Smooth muscle cell (in vitro differentiated cells): ENCODE measurements around the gene ARHGEF17. TPM values are rescaled to one million over a fixed set of nuclear protein-coding genes. Genes with fewer than 3 reads are reported as not detected.

Experiments
- DNase-seq: peaks from one replicate; lab custom pipeline; 2025; ENCODE audit not compliant: unreplicated experiment; lab: John Stamatoyannopoulos, UW
- H2AFZ ChIP-seq: fragments of 200-600 bp; sonication (generic); 2 replicates; pipeline ENCODE4 v1.6.0; 2016; ENCODE audit warnings: antibody characterized with exemption, low read depth, mild to moderate bottlenecking
- H3F3A ChIP-seq: fragments of 200-600 bp; sonication (generic); 2 replicates; pipeline ENCODE4 v1.6.0; 2017; ENCODE audit warnings: antibody characterized with exemption, low read depth
- H3K27ac ChIP-seq: fragments of 200-600 bp; sonication (generic); 2 replicates; pipeline ENCODE4 v1.5.1; 2016; ENCODE audit warnings: low read depth, mild to moderate bottlenecking
- H3K27me3 ChIP-seq: fragments of 200-600 bp; sonication (generic); 2 replicates; pipeline ENCODE4 v1.6.1; 2016; ENCODE audit warnings: low read depth, mild to moderate bottlenecking
- H3K36me3 ChIP-seq: fragments of 200-600 bp; sonication (generic); 2 replicates; pipeline ENCODE4 v1.5.1; 2016; ENCODE audit warnings: low read depth
- H3K4me1 ChIP-seq: fragments of 200-600 bp; sonication (generic); 2 replicates; pipeline ENCODE4 v1.5.1; 2016; ENCODE audit warnings: low read depth
- H3K4me2 ChIP-seq: fragments of 200-600 bp; sonication (generic); 2 replicates; pipeline ENCODE4 v1.6.0; 2016; ENCODE audit warnings: mild to moderate bottlenecking
- H3K4me3 ChIP-seq: fragments of 200-600 bp; sonication (generic); 2 replicates; pipeline ENCODE4 v1.5.1; 2016; ENCODE audit warnings: mild to moderate bottlenecking
- H3K79me2 ChIP-seq: fragments of 200-600 bp; sonication (generic); 2 replicates; pipeline ENCODE4 v1.6.0; 2016; ENCODE audit warnings: low read depth, mild to moderate bottlenecking
- H3K9ac ChIP-seq: fragments of 200-600 bp; sonication (generic); 2 replicates; pipeline ENCODE4 v1.6.0; 2016; ENCODE audit warnings: low read depth
- H3K9me3 ChIP-seq: fragments of 200-600 bp; sonication (generic); replicated peaks from 2 replicates; pipeline ENCODE4 v1.5.1; 2016; ENCODE audit warnings: low read depth
- H4K20me1 ChIP-seq: fragments of 200-600 bp; sonication (generic); 2 replicates; pipeline ENCODE4 v1.6.0; 2016; ENCODE audit warnings: low read depth
- WGBS: methylation state at CpG from one replicate; pipeline ENCODE4 v1.1.7; 2016; ENCODE audit warnings: low lambda C conversion rate; 5-methylcytosine and 5-hydroxymethylcytosine counted together
- polyA plus RNA-seq: library from polyadenylated mRNA; unstranded; fragments of >200 nt; fragmentation: Nextera tagmentation; extraction: Ambion mirVana; gene quantifications from 2 replicates; pipeline ENCODE4 v1.2.1, GENCODE V29; 2016
- total RNA-seq: library from RNA; depleted of rRNA; stranded (reverse); fragments of >200 nt; gene quantifications from 2 replicates; pipeline ENCODE4 v1.2.3, GENCODE V29; 2014
- TF ChIP-seq, protein P1 (sequence below): fragments of 200-600 bp; sonication (generic); IDR thresholded peaks from 2 replicates; pipeline ENCODE4 v1.5.1; 2017; ENCODE audit warnings: borderline replicate concordance, mild to moderate bottlenecking, antibody characterized with exemption; ENCODE audit not compliant: insufficient read depth, poor library complexity, severe bottlenecking

The ARHGEF17 gene, protein sequence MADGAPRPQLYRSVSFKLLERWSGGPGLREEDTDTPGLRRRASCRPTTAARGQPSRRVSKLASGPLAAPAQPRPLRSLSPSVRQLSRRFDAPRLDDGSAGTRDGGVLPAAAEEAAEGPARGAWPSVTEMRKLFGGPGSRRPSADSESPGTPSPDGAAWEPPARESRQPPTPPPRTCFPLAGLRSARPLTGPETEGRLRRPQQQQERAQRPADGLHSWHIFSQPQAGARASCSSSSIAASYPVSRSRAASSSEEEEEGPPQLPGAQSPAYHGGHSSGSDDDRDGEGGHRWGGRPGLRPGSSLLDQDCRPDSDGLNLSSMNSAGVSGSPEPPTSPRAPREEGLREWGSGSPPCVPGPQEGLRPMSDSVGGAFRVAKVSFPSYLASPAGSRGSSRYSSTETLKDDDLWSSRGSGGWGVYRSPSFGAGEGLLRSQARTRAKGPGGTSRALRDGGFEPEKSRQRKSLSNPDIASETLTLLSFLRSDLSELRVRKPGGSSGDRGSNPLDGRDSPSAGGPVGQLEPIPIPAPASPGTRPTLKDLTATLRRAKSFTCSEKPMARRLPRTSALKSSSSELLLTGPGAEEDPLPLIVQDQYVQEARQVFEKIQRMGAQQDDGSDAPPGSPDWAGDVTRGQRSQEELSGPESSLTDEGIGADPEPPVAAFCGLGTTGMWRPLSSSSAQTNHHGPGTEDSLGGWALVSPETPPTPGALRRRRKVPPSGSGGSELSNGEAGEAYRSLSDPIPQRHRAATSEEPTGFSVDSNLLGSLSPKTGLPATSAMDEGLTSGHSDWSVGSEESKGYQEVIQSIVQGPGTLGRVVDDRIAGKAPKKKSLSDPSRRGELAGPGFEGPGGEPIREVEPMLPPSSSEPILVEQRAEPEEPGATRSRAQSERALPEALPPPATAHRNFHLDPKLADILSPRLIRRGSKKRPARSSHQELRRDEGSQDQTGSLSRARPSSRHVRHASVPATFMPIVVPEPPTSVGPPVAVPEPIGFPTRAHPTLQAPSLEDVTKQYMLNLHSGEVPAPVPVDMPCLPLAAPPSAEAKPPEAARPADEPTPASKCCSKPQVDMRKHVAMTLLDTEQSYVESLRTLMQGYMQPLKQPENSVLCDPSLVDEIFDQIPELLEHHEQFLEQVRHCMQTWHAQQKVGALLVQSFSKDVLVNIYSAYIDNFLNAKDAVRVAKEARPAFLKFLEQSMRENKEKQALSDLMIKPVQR (N-terminal part only)
- total RNA-seq (18.0 and 18.5 TPM in 2 replicates), polyA plus RNA-seq (27.4 and 27.8 TPM in 2 replicates)

DNA sequence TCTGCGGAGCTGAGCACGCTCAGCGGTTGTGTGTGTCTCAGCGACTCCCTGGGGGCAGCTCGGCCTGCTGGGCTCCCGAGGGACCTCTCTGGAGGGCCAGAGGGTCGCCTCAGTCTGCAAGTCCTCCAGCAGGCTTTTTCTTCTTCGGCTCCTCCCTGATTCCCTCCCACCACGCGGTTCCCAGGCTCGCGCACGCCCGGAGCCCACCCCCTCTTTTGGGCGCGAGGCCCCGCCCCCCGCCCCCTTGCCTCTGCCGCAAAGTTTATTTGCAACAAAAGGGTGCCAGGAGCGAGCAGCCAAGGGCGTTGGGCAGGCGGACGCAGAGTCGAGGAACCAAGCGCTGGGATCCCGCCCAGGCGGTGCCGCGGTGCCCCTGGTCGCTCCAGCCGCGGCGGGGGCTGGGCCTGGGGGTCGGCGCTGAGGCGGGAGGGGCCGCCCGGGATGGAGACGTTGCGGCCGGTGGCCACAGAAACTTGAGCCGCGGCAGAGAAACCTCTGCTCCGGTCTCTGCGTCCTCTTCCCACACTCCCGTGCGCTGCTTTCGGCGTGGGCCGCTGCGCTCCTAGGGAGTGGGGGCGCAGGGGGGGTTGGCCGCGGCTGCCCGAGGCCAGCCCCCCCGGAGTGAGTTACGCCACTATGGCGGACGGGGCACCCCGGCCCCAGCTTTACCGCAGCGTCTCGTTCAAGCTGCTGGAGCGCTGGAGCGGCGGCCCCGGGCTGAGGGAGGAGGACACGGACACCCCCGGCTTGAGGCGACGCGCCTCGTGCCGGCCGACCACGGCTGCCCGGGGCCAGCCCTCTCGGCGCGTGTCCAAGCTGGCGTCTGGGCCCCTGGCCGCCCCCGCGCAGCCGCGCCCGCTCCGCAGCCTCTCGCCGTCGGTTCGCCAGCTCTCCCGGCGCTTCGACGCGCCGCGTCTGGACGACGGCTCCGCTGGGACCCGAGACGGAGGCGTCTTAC is at the start of gene ARHGEF17:
ARHGEF17 (plus strand) TSS at position 274 of the 958 bp plus-strand sequence; CDS start at position 637, 363 bp downstream.
- DNase-seq = peak; percentile 88
- TF ChIP-seq, protein P1, sequence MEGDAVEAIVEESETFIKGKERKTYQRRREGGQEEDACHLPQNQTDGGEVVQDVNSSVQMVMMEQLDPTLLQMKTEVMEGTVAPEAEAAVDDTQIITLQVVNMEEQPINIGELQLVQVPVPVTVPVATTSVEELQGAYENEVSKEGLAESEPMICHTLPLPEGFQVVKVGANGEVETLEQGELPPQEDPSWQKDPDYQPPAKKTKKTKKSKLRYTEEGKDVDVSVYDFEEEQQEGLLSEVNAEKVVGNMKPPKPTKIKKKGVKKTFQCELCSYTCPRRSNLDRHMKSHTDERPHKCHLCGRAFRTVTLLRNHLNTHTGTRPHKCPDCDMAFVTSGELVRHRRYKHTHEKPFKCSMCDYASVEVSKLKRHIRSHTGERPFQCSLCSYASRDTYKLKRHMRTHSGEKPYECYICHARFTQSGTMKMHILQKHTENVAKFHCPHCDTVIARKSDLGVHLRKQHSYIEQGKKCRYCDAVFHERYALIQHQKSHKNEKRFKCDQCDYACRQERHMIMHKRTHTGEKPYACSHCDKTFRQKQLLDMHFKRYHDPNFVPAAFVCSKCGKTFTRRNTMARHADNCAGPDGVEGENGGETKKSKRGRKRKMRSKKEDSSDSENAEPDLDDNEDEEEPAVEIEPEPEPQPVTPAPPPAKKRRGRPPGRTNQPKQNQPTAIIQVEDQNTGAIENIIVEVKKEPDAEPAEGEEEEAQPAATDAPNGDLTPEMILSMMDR = no peak
- Histone ChIP-seq H3K4me2 (peak within 1 kb of the TSS; percentile 99), H3K79me2 (peaks cover 41% of the 10 kb centered on the region), H3K9ac (peak within 1 kb of the TSS; percentile 99), H3F3A (no peaks in the 10 kb centered on the region), H3K4me1 (peaks cover 50% of the 10 kb centered on the region), H3K4me3 (peak within 1 kb of the TSS; percentile 84), H2AFZ (peak within 1 kb of the TSS; percentile 76), H3K27me3 (no peaks in the 10 kb centered on the region), H3K9me3 (no peaks in the 10 kb centered on the region), H3K27ac (peak within 1 kb of the TSS; percentile 99), H3K36me3 (no peaks in the 10 kb centered on the region), H4K20me1 (peaks cover 40% of the 10 kb centered on the region)
- WGBS = 0% methylated on average over 71 of the region's 105 CpGs

DNA sequence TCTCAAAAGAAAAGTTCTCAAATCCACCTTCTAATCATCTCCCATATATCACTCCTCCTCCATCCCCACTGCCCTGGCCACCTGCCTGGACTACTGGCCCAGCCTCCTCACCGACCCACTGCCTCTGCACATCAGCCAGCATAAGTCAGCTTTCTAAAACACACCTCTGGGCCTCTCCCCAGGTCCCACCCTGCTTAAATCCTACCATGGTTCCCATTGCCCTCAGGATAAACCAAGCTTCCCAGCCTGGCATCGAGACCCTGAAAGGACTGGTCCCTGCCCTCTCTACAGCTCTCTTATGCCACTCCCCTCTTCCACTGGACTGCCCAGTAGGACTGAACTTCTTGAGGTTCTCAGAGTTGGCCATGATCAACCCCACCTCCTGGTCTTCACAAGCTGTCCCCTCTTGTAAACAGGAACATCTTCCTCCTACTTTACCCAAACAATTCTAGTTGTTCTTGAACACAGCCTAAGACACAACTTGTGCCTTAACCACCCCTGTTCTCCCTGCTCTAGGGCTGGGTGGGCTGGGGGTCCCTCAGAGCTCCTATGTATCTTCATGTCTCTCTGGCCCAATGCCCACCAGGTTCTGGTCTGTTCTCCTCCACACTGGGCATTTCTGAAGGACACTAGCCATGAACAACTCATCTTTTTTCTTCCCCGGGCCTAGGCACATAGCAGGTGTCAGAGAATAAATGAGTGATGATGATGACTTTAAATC is 48.5 kb upstream of the ARHGEF17 start:
- no peak overlapping the region for H3K4me3 ChIP-seq
- H3K4me1 ChIP-seq = peaks cover 16% of the 10 kb centered on the region
- no peak overlapping the region for H3K4me2 ChIP-seq
- H3F3A ChIP-seq = peaks cover 6% of the 10 kb centered on the region
- no peaks in the 10 kb centered on the region for H3K36me3 ChIP-seq
- no peak overlapping the region for H2AFZ ChIP-seq
- no peak overlapping the region for H3K9ac ChIP-seq
- 96% methylated on average over 3 of the region's 3 CpGs for WGBS
- H4K20me1 ChIP-seq = no peaks in the 10 kb centered on the region
- no peaks in the 10 kb centered on the region for H3K79me2 ChIP-seq
- no peaks in the 10 kb centered on the region for H3K27me3 ChIP-seq
- H3K27ac ChIP-seq = no peak overlapping the region
- H3K9me3 ChIP-seq = no peaks in the 10 kb centered on the region
- TF ChIP-seq, protein P1 = no peak
- DNase-seq = no peak

DNA sequence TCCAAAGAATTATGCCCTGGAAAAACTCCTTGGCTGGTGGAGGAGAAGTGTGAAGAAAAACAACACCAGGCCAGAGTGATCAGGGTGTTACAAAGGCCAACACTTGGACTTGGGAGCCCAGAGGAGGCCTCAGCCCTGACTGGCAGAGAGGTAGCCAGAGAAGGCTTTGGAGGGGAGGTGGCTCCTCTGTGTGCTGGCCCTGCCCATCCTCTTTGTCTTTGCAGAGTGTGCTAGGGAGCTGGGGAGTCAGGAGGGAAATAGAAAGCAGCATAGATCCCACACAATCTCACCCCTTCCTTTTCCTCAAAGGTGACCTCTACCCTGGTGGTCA is 48.0 kb upstream of the ARHGEF17 start:
- Histone ChIP-seq H3K9ac (no peak overlapping the region), H3K9me3 (no peaks in the 10 kb centered on the region), H3K27ac (no peak overlapping the region), H3K4me3 (no peak overlapping the region), H2AFZ (no peak overlapping the region), H3K79me2 (no peaks in the 10 kb centered on the region), H3K4me1 (peaks cover 16% of the 10 kb centered on the region), H3F3A (peaks cover 6% of the 10 kb centered on the region), H3K36me3 (no peaks in the 10 kb centered on the region), H4K20me1 (no peaks in the 10 kb centered on the region), H3K4me2 (no peak overlapping the region), H3K27me3 (no peaks in the 10 kb centered on the region)
- no peak for DNase-seq
- TF ChIP-seq, protein P1 = no peak
